ENCODE data around the gene SLC9A8.

The SLC9A8 gene

DNA sequence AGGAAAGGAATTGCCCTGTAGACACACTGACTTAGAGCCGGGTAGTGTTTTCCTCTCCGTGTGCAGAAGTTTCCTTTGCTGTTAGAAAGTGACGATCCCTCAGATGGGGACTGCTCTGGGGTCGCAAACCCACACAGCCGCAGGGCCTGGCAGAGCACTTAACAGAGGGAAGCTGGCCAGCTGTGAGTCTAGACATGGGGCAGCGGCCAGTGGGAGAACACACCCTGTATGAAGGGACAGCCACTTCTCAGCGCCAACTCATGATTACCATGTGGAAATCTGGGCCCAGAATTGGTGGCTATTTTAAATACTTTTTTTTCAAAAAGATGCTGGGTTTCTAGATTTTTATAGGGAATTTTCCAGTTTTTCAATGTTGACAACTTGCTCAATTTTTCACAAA lies 39.4 kb downstream of the SLC9A8 start:
- Histone ChIP-seq H3K4me3 (ENCODE audit: low read depth, low read length) (no peak overlapping the region), H3K36me3 (ENCODE audit: control insufficient read depth in 2 of 2, insufficient read depth in 1 of 2, low read length in 2 of 2) (peaks cover 5 to 73% of the 10 kb centered on the region in 2 experiments; a peak in 2 of 3 replicates), H3K27ac (ENCODE audit: extremely low read depth, low read depth, low read length) (no peak overlapping the region), H3K4me1 (ENCODE audit: control insufficient read depth, insufficient read depth, low read length) (no peaks in the 10 kb centered on the region), H3K9me3 (ENCODE audit: control insufficient read depth, insufficient read depth, low read depth, low read length) (no peaks in the 10 kb centered on the region)
- ChIA-PET CTCF (interaction anchor here (0.5 kb wide), 1 partner anchor 315 kb away, joined by 3 read pairs; no protein-coding TSS in a partner anchor), POLR2A (no interaction called here)
- TF ChIP-seq ZNF585B (tag by site-specific recombination; IDR thresholded peaks at IDR 0.05) = no peak
- TF ChIP-seq BCL11A (tag by site-specific recombination; IDR thresholded peaks at IDR 0.05; ENCODE audit: low read depth) = no peak
- TF ChIP-seq ZEB2 (tag by site-specific recombination; IDR thresholded peaks at IDR 0.05) = no peak
- TF ChIP-seq ZSCAN16 (tag by site-specific recombination; IDR thresholded peaks at IDR 0.05) = no peak
- no peak for TF ChIP-seq ZNF571 (tag by site-specific recombination; IDR thresholded peaks at IDR 0.05)
- TF ChIP-seq PBX3 (CRISPR knock-in tag; IDR thresholded peaks at IDR 0.05) = no peak
- TF ChIP-seq ZNF157 (tag by site-specific recombination; IDR thresholded peaks at IDR 0.05) = no peak
- no peak for TF ChIP-seq ZNF132 (tag by site-specific recombination; IDR thresholded peaks at IDR 0.05; ENCODE audit: borderline replicate concordance)
- TF ChIP-seq ZNF37A (tag by site-specific recombination; IDR thresholded peaks at IDR 0.05) = no peak
- no peak for TF ChIP-seq ZBTB7A (tag by site-specific recombination; IDR thresholded peaks at IDR 0.05; ENCODE audit: low read depth)
- TF ChIP-seq ZNF155 (tag by site-specific recombination; IDR thresholded peaks at IDR 0.05) = no peak
- TF ChIP-seq ZNF112 (tag by site-specific recombination; IDR thresholded peaks at IDR 0.05) = no peak
- no peak for TF ChIP-seq ZFP37 (tag by site-specific recombination; IDR thresholded peaks at IDR 0.05)
- TF ChIP-seq, protein P1, sequence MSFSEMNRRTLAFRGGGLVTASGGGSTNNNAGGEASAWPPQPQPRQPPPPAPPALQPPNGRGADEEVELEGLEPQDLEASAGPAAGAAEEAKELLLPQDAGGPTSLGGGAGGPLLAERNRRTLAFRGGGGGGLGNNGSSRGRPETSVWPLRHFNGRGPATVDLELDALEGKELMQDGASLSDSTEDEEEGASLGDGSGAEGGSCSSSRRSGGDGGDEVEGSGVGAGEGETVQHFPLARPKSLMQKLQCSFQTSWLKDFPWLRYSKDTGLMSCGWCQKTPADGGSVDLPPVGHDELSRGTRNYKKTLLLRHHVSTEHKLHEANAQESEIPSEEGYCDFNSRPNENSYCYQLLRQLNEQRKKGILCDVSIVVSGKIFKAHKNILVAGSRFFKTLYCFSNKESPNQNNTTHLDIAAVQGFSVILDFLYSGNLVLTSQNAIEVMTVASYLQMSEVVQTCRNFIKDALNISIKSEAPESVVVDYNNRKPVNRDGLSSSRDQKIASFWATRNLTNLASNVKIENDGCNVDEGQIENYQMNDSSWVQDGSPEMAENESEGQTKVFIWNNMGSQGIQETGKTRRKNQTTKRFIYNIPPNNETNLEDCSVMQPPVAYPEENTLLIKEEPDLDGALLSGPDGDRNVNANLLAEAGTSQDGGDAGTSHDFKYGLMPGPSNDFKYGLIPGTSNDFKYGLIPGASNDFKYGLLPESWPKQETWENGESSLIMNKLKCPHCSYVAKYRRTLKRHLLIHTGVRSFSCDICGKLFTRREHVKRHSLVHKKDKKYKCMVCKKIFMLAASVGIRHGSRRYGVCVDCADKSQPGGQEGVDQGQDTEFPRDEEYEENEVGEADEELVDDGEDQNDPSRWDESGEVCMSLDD (tag by site-specific recombination; IDR thresholded peaks at IDR 0.05) = no peak
- no peak for TF ChIP-seq ZNF10 (tag by site-specific recombination; IDR thresholded peaks at IDR 0.05)
- TF ChIP-seq ZNF248 (tag by site-specific recombination; IDR thresholded peaks at IDR 0.05) = no peak
- TF ChIP-seq ZNF121 (tag by site-specific recombination; IDR thresholded peaks at IDR 0.05) = no peak

DNA sequence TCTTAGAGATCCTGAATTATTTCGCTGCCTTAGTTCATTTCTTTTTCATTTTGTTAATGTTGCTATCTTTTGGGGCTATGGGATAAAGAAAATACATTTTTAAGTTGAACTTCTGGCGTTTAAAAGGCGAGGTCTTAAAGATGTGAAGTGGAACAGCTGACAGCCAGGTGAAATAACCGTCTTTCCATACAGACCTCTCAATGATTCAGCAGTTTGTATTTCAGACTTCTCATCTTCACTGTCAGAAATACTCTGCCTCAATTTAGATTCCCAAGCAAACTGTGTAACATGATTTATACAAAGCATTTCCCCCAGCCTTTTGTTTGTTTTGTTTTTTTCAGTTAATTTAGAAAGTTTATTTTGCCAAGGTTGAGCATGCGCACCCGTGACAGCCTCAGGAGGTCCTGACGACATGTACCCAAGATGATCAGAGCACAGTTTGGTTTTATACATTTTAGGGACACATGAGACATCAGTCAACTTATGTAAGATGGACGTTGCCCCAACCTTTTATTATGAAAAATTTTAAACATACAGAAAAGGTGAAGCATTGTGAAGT lies 40.0 kb downstream of the SLC9A8 start:
- H3K4me3 ChIP-seq (ENCODE audit: low read depth, low read length) = no peak overlapping the region
- no peaks in the 10 kb centered on the region for H3K9me3 ChIP-seq (ENCODE audit: control insufficient read depth, insufficient read depth, low read depth, low read length)
- ChIA-PET POLR2A (no interaction called here), CTCF (interaction anchor here (1.1 kb wide), 1 partner anchor 244 kb away, joined by 3 read pairs; no protein-coding TSS in a partner anchor)
- H3K4me1 ChIP-seq (ENCODE audit: control insufficient read depth, insufficient read depth, low read length) = no peaks in the 10 kb centered on the region
- TF ChIP-seq ZNF16 (tag by site-specific recombination; IDR thresholded peaks at IDR 0.05; ENCODE audit: low read depth) = no peak
- no peak for TF ChIP-seq BCL11B (tag by site-specific recombination; IDR thresholded peaks at IDR 0.05; ENCODE audit: low read depth)
- TF ChIP-seq, protein P2, sequence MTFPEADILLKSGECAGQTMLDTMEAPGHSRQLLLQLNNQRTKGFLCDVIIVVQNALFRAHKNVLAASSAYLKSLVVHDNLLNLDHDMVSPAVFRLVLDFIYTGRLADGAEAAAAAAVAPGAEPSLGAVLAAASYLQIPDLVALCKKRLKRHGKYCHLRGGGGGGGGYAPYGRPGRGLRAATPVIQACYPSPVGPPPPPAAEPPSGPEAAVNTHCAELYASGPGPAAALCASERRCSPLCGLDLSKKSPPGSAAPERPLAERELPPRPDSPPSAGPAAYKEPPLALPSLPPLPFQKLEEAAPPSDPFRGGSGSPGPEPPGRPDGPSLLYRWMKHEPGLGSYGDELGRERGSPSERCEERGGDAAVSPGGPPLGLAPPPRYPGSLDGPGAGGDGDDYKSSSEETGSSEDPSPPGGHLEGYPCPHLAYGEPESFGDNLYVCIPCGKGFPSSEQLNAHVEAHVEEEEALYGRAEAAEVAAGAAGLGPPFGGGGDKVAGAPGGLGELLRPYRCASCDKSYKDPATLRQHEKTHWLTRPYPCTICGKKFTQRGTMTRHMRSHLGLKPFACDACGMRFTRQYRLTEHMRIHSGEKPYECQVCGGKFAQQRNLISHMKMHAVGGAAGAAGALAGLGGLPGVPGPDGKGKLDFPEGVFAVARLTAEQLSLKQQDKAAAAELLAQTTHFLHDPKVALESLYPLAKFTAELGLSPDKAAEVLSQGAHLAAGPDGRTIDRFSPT (tag by site-specific recombination; IDR thresholded peaks at IDR 0.05) = no peak
- TF ChIP-seq ZBTB21 (tag by site-specific recombination; IDR thresholded peaks at IDR 0.05) = no peak
- TF ChIP-seq ZNF473 (tag by site-specific recombination; IDR thresholded peaks at IDR 0.05) = no peak
- no peak for TF ChIP-seq ZNF404 (tag by site-specific recombination; IDR thresholded peaks at IDR 0.05)
- TF ChIP-seq ZBTB7A (tag by site-specific recombination; IDR thresholded peaks at IDR 0.05; ENCODE audit: low read depth) = no peak
- TF ChIP-seq KLF8 (tag by site-specific recombination; IDR thresholded peaks at IDR 0.05) = no peak
- no peak overlapping the region for H3K27ac ChIP-seq (ENCODE audit: extremely low read depth, low read depth, low read length)
- peaks cover 5 to 76% of the 10 kb centered on the region in 2 experiments; a peak in 2 of 3 replicates for H3K36me3 ChIP-seq (ENCODE audit: control insufficient read depth in 2 of 2, insufficient read depth in 1 of 2, low read length in 2 of 2)

Data from HEK293 (cell line).